Measurements from ENCODE around the gene DOHH.

Gene DOHH

GRCh38 chr19:3478409-3479176 is 21.9 kb downstream of the DOHH start:
- DNase-seq (ENCODE audit: low spot score), result no peak

GRCh38 chr19:3477951-3478350 is 22.5 kb downstream of the DOHH start:
- DNase-seq (ENCODE audit: low spot score), result no peak

GRCh38 chr19:3477506-3477905 is 23.0 kb downstream of the DOHH start:
- DNase-seq (ENCODE audit: low spot score), result no peak

GRCh38 chr19:3476830-3477229 is 23.6 kb downstream of the DOHH start:
- DNase-seq (ENCODE audit: low spot score), result no peak

GRCh38 chr19:3475449-3475848 is 25.0 kb downstream of the DOHH start:
- DNase-seq (ENCODE audit: low spot score), result no peak

GRCh38 chr19:3474614-3475013 is 25.9 kb downstream of the DOHH start:
- no peak for DNase-seq (ENCODE audit: low spot score)

- DNase-seq (ENCODE audit: low spot score), result no peak
Measured at GRCh38 chr19:3474010-3474409, 26.5 kb downstream of the DOHH start.

GRCh38 chr19:3471954-3472655 is 28.4 kb downstream of the DOHH start:
- no peak for DNase-seq (ENCODE audit: low spot score)

- DNase-seq (ENCODE audit: low spot score), result no peak
Measured at GRCh38 chr19:3470500-3471128, 29.9 kb downstream of the DOHH start.

GRCh38 chr19:3469638-3470499 is 30.6 kb downstream of the DOHH start:
- no peak for DNase-seq (ENCODE audit: low spot score)

GRCh38 chr19:3468211-3468610 is 32.3 kb downstream of the DOHH start:
- DNase-seq (ENCODE audit: low spot score), result no peak

GRCh38 chr19:3467437-3468198 is 32.9 kb downstream of the DOHH start:
- DNase-seq (ENCODE audit: low spot score), result no peak

GRCh38 chr19:3466635-3467034 is 33.8 kb downstream of the DOHH start:
- no peak for DNase-seq (ENCODE audit: low spot score)

GRCh38 chr19:3465552-3465951 is 34.9 kb downstream of the DOHH start:
- DNase-seq (ENCODE audit: low spot score), result no peak

- no peak for DNase-seq (ENCODE audit: low spot score)
Measured at GRCh38 chr19:3464587-3465235, 35.8 kb downstream of the DOHH start.

GRCh38 chr19:3463714-3464586 is 36.5 kb downstream of the DOHH start:
- no peak for DNase-seq (ENCODE audit: low spot score)

GRCh38 chr19:3462991-3463713 is 37.3 kb downstream of the DOHH start:
- DNase-seq (ENCODE audit: low spot score), result no peak

GRCh38 chr19:3459965-3460582 is 40.4 kb downstream of the DOHH start:
- no peak for DNase-seq (ENCODE audit: low spot score)
